NCI-H460 (cell line): ENCODE data around the gene SPINDOC. TPM values are rescaled to one million over a fixed set of nuclear protein-coding genes. Genes with fewer than 3 reads are reported as not detected.

Experiments
- small RNA-seq, 2 experiments: library from RNA; depleted of rRNA; stranded (forward); fragments of <200 nt; gene quantifications; one replicate each; pipeline ENCODE3, GENCODE V24; 2014
- total RNA-seq: library from RNA; depleted of rRNA; stranded (reverse); fragments of >200 nt; shearing (Covaris generic); gene quantifications from 2 replicates; pipeline ENCODE4 v1.2.3, GENCODE V29; 2014; rRNA removed

SPINDOC gene
- total RNA-seq, 1 experiment from 2014 or later = 15.7 TPM

Small RNA genes within 50 kb of the gene (small RNA-seq; reads per million reads assigned to genes)
- gene AP006289.1 = 0 reads per million in 2 experiments
- 0 reads per million in 2 experiments for gene RN7SL596P

Other genes starting within 250 kb of the SPINDOC start
- 10.3 and 13.6 TPM in 2 replicates for gene PLAAT3, start 199.0 kb upstream of the SPINDOC start, total RNA-seq
- 64.7 and 67.2 TPM in 2 replicates for gene ATL3, start 142.1 kb upstream of the SPINDOC start, total RNA-seq
- 114 and 115 TPM in 2 replicates for gene RTN3, start 132.0 kb upstream of the SPINDOC start, total RNA-seq
- 5.3 and 5.6 TPM in 2 replicates for gene ZFTA, start 44.7 kb upstream of the SPINDOC start, total RNA-seq
- 22.1 and 22.3 TPM in 2 replicates for gene MARK2, start 25.7 kb downstream of the SPINDOC start, total RNA-seq
- 4.2 and 4.5 TPM in 2 replicates for gene RCOR2, start 103.7 kb downstream of the SPINDOC start, total RNA-seq
- gene NAA40, start 125.5 kb downstream of the SPINDOC start, total RNA-seq = 4.7 and 5.3 TPM in 2 replicates
- gene COX8A, start 161.2 kb downstream of the SPINDOC start, total RNA-seq = 418 and 605 TPM in 2 replicates
- 32.8 and 43.6 TPM in 2 replicates for gene OTUB1, start 173.0 kb downstream of the SPINDOC start, total RNA-seq
- 2.7 and 3.0 TPM in 2 replicates for gene FLRT1, start 222.5 kb downstream of the SPINDOC start, total RNA-seq